ENCODE data around the gene PIPOX. TPM values are rescaled to one million over a fixed set of nuclear protein-coding genes. Genes with fewer than 3 reads are reported as not detected.

PIPOX gene
- total RNA-seq, 3 donors from 2014 or later, result 1.3 to 3.0 (median 2.9) TPM

- H3K36me3 ChIP-seq, result peaks cover 16% of the 10 kb centered on the region
- no peaks in the 10 kb centered on the region for H3K4me1 ChIP-seq
- no peak overlapping the region for H3K4me3 ChIP-seq
- intact Hi-C loops (cut with DNase I; ENCODE audit: low total_unique reads), result no loop called here
- no peaks in the 10 kb centered on the region for H3K27me3 ChIP-seq
- H3K9me3 ChIP-seq, result no peaks in the 10 kb centered on the region
- TF ChIP-seq CTCF (IDR thresholded peaks at IDR 0.05) (no peak), POLR2AphosphoS5 (IDR thresholded peaks at IDR 0.05) (no peak), POLR2A (IDR thresholded peaks at IDR 0.05) (no peak)
- H3K27ac ChIP-seq, result no peak overlapping the region
- no peak for DNase-seq (ENCODE audit: low spot score in 2 of 2)
These were observed 52.5 kb downstream of the PIPOX start for GRCh38 chr17:29095439-29095838.

- Histone ChIP-seq H3K4me3 (no peak overlapping the region), H3K36me3 (peaks cover 16% of the 10 kb centered on the region), H3K4me1 (no peaks in the 10 kb centered on the region), H3K9me3 (no peaks in the 10 kb centered on the region), H3K27ac (no peak overlapping the region), H3K27me3 (no peaks in the 10 kb centered on the region)
- intact Hi-C loops (cut with DNase I; ENCODE audit: low total_unique reads), result no loop called here
- DNase-seq (ENCODE audit: low spot score in 2 of 2), result no peak
- TF ChIP-seq POLR2A (IDR thresholded peaks at IDR 0.05) (no peak), CTCF (IDR thresholded peaks at IDR 0.05) (no peak), POLR2AphosphoS5 (IDR thresholded peaks at IDR 0.05) (no peak)
These were observed 53.2 kb downstream of the PIPOX start for GRCh38 chr17:29096094-29096493.

- H3K9me3 ChIP-seq, result no peaks in the 10 kb centered on the region
- intact Hi-C loops (cut with DNase I; ENCODE audit: low total_unique reads), result no loop called here
- no peak for DNase-seq (ENCODE audit: low spot score in 2 of 2)
- no peak overlapping the region for H3K4me3 ChIP-seq
- H3K36me3 ChIP-seq, result peaks cover 16% of the 10 kb centered on the region
- no peaks in the 10 kb centered on the region for H3K27me3 ChIP-seq
- H3K4me1 ChIP-seq, result no peaks in the 10 kb centered on the region
- H3K27ac ChIP-seq, result no peak overlapping the region
- TF ChIP-seq CTCF (IDR thresholded peaks at IDR 0.05) (no peak), POLR2A (IDR thresholded peaks at IDR 0.05) (no peak), POLR2AphosphoS5 (IDR thresholded peaks at IDR 0.05) (no peak)
These were observed 56.6 kb downstream of the PIPOX start for GRCh38 chr17:29099527-29099926.

GRCh38 chr17:29100296-29100695 lies 57.4 kb downstream of the PIPOX start:
- peaks cover 16% of the 10 kb centered on the region for H3K36me3 ChIP-seq
- no peak overlapping the region for H3K27ac ChIP-seq
- no peaks in the 10 kb centered on the region for H3K9me3 ChIP-seq
- intact Hi-C loops (cut with DNase I; ENCODE audit: low total_unique reads), result no loop called here
- no peaks in the 10 kb centered on the region for H3K27me3 ChIP-seq
- no peaks in the 10 kb centered on the region for H3K4me1 ChIP-seq
- H3K4me3 ChIP-seq, result no peak overlapping the region
- TF ChIP-seq POLR2AphosphoS5 (IDR thresholded peaks at IDR 0.05) (no peak), POLR2A (IDR thresholded peaks at IDR 0.05) (no peak)
- no peak for DNase-seq (ENCODE audit: low spot score in 2 of 2)

- intact Hi-C loops (cut with DNase I; ENCODE audit: low total_unique reads), result no loop called here
- Histone ChIP-seq H3K27ac (no peak overlapping the region), H3K36me3 (peaks cover 9% of the 10 kb centered on the region), H3K4me3 (no peak overlapping the region), H3K9me3 (no peaks in the 10 kb centered on the region), H3K4me1 (no peaks in the 10 kb centered on the region), H3K27me3 (no peaks in the 10 kb centered on the region)
- TF ChIP-seq POLR2A (IDR thresholded peaks at IDR 0.05), result no peak
- DNase-seq (ENCODE audit: low spot score in 2 of 2), result no peak
These were observed 59.1 kb downstream of the PIPOX start for GRCh38 chr17:29102046-29102445.

GRCh38 chr17:29102741-29103181 lies 59.8 kb downstream of the PIPOX start:
- no peak overlapping the region for H3K27ac ChIP-seq
- H3K4me1 ChIP-seq, result no peaks in the 10 kb centered on the region
- no peaks in the 10 kb centered on the region for H3K27me3 ChIP-seq
- peaks cover 9% of the 10 kb centered on the region for H3K36me3 ChIP-seq
- intact Hi-C loops (cut with DNase I; ENCODE audit: low total_unique reads), result no loop called here
- H3K4me3 ChIP-seq, result no peak overlapping the region
- TF ChIP-seq POLR2A (IDR thresholded peaks at IDR 0.05), result no peak
- no peak for TF ChIP-seq POLR2AphosphoS5 (IDR thresholded peaks at IDR 0.05)
- no peak for TF ChIP-seq CTCF (IDR thresholded peaks at IDR 0.05)
- no peaks in the 10 kb centered on the region for H3K9me3 ChIP-seq
- DNase-seq (ENCODE audit: low spot score in 2 of 2), result no peak
